IgD-negative memory B cell (primary cell): Measurements from ENCODE around the gene ANK2. TPM values are rescaled to one million over a fixed set of nuclear protein-coding genes. Genes with fewer than 3 reads are reported as not detected.

Experiments
- H3K27ac Mint-ChIP-seq, 3 donors: one replicate each; pipeline ENCODE4 v1.8.0; 2020 to 2022; ENCODE audit warnings: mild to moderate bottlenecking in 3 of 3, mixed read lengths in 3 of 3, moderate library complexity in 1 of 3
- H3K27me3 Mint-ChIP-seq: one replicate; pipeline ENCODE4 v1.8.0; 2021; ENCODE audit warnings: mixed read lengths
- H3K36me3 Mint-ChIP-seq: one replicate; pipeline ENCODE4 v1.8.0; 2020; ENCODE audit warnings: mild to moderate bottlenecking, mixed read lengths
- H3K4me1 Mint-ChIP-seq, 3 donors: one replicate each; pipeline ENCODE4 v1.8.0; 2020 to 2022; ENCODE audit warnings: mixed read lengths in 3 of 3, mild to moderate bottlenecking in 1 of 3
- H3K4me3 Mint-ChIP-seq, 4 donors: one replicate each; pipeline ENCODE4 v1.8.0; 2020 to 2022; ENCODE audit warnings: mild to moderate bottlenecking in 4 of 4, mixed read lengths in 4 of 4, moderate library complexity in 3 of 4
- H3K9me3 Mint-ChIP-seq, 3 donors: one replicate each; pipeline ENCODE4 v1.8.0; 2020 to 2021; ENCODE audit warnings: mixed read lengths in 3 of 3, mild to moderate bottlenecking in 1 of 3
- polyA plus RNA-seq: library from polyadenylated mRNA; unstranded; fragments of 300-500 nt; fragmentation: Illumina TruSeq; gene quantifications from one replicate; pipeline ENCODE4 v1.2.3, GENCODE V29; 2021

The ANK2 gene
- polyA plus RNA-seq, 1 donor from 2014 or later: not detected

- H3K9me3 Mint-ChIP-seq: peaks cover 0 to 6% (median 5%) of the 10 kb centered on the region in 3 donors
- no peak overlapping the region for H3K4me3 Mint-ChIP-seq
- peaks cover 0 to 4% (median 2%) of the 10 kb centered on the region in 3 donors for H3K4me1 Mint-ChIP-seq
- no peaks in the 10 kb centered on the region for H3K36me3 Mint-ChIP-seq
- peaks cover 12% of the 10 kb centered on the region for H3K27me3 Mint-ChIP-seq
- H3K27ac Mint-ChIP-seq: no peak overlapping the region
Measured at GRCh38 chr4:113433116-113433515, 383.7 kb downstream of the ANK2 start.
